Measurements from ENCODE around the gene LRMDA.

DNA sequence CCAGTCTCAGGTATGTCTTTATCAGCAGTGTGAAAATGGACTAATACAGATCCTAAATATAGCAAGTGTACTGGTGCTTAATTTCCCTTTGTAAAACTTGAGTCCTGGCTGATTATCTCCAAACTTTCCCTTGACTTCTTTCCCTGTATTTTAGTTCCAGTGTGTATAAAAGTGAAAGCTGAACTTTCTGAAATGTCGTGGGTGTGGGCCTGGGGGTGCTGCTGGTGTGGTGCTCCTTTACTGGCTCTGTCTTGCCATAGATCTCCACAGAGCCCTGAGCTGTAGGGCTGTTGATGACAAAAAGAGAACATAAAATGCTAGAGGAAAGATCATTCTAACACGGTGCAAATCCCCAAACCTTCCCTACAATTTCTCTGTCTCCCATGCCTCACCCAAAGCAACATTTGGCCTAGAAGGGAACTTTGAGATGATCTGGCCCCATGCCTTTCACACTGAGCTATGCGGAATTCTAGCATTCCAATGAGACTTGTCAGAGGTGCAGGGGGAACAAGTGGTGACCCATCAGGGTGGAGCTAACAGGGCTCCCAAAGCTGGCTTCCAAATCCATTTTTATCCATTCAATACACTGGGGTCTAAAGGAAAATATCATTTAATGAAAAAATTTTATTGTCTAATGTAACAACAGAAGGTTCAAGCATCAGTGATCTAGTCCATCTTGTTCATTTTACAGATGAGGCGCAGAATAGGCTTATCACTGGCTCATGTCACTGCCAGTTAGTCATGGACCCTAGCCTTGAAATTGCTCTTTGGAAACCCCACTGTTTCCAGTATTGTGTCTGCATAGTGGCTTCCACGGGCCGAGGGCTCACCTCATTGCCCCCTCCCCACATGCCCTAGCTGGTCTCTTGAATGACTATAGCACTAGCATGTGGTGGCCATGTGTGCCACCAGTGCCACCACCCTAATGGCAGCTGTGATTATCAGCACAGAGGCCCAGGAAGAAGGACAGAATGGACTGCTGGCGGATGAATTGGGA lies 1000.9 kb downstream of the LRMDA start:
- TF ChIP-seq, protein P1, sequence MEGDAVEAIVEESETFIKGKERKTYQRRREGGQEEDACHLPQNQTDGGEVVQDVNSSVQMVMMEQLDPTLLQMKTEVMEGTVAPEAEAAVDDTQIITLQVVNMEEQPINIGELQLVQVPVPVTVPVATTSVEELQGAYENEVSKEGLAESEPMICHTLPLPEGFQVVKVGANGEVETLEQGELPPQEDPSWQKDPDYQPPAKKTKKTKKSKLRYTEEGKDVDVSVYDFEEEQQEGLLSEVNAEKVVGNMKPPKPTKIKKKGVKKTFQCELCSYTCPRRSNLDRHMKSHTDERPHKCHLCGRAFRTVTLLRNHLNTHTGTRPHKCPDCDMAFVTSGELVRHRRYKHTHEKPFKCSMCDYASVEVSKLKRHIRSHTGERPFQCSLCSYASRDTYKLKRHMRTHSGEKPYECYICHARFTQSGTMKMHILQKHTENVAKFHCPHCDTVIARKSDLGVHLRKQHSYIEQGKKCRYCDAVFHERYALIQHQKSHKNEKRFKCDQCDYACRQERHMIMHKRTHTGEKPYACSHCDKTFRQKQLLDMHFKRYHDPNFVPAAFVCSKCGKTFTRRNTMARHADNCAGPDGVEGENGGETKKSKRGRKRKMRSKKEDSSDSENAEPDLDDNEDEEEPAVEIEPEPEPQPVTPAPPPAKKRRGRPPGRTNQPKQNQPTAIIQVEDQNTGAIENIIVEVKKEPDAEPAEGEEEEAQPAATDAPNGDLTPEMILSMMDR (conservative IDR thresholded peaks at IDR 0.05; ENCODE audit: low read length): no peak
- no peak for TF ChIP-seq EZH2phosphoT487 (IDR thresholded peaks at IDR 0.05; ENCODE audit: borderline replicate concordance, low read depth, low read length)

Data from OCI-LY7 (cell line).